ENCODE measurements around the gene GNPDA1. TPM values are rescaled to one million over a fixed set of nuclear protein-coding genes. Genes with fewer than 3 reads are reported as not detected.
"Not testable (repeated sequence)": the region's sequence is repeated elsewhere in the genome, so short reads cannot be mapped to it uniquely, and the experiment has no call there.

Gene GNPDA1
- total RNA-seq, 4 donors from 2014 or later, result 16.9 to 40.7 (median 30.6) TPM

GRCh38 chr5:142053426-142054151 is 40.8 kb upstream of the GNPDA1 start:
- intact Hi-C loops (cut with DNase I; ENCODE audit: low total_unique reads), result no loop called here
- no peak for TF ChIP-seq POLR2A (IDR thresholded peaks at IDR 0.05)
- no peak for TF ChIP-seq CTCF (IDR thresholded peaks at IDR 0.05)
- 24 to 32% methylated on average over 4 of the region's 4 CpGs for WGBS, 2 donors
- H3K4me3 ChIP-seq (ENCODE audit: low read depth, poor library complexity, severe bottlenecking), result no peak overlapping the region
- peak; percentile 64 to 65 for DNase-seq (ENCODE audit: low spot score in 2 of 2)

GRCh38 chr5:142052026-142052425 is 39.2 kb upstream of the GNPDA1 start:
- intact Hi-C loops (cut with DNase I; ENCODE audit: low total_unique reads); H3K4me3 ChIP-seq (ENCODE audit: low read depth, poor library complexity, severe bottlenecking); DNase-seq (ENCODE audit: low spot score in 2 of 2): not testable (repeated sequence)
- WGBS, 2 donors, result 78 to 97% methylated on average over 4 of the region's 4 CpGs

GRCh38 chr5:142048272-142048671 is 35.4 kb upstream of the GNPDA1 start:
- TF ChIP-seq CTCF (IDR thresholded peaks at IDR 0.05) (no peak), POLR2A (IDR thresholded peaks at IDR 0.05) (no peak)
- intact Hi-C loops (cut with DNase I; ENCODE audit: low total_unique reads), result no loop called here
- peak in 1 of 2 donors; percentile 20 for DNase-seq (ENCODE audit: low spot score in 2 of 2)
- WGBS, 2 donors, result 69 to 75% methylated on average over 7 of the region's 7 CpGs
- no peak overlapping the region for H3K4me3 ChIP-seq (ENCODE audit: low read depth, poor library complexity, severe bottlenecking)

GRCh38 chr5:142046191-142046590 is 33.4 kb upstream of the GNPDA1 start:
- peak; percentile 32 to 77 for DNase-seq (ENCODE audit: low spot score in 2 of 2)
- intact Hi-C loops (cut with DNase I; ENCODE audit: low total_unique reads), result no loop called here
- no peak overlapping the region for H3K4me3 ChIP-seq (ENCODE audit: low read depth, poor library complexity, severe bottlenecking)
- TF ChIP-seq POLR2A (IDR thresholded peaks at IDR 0.05) (no peak), CTCF (IDR thresholded peaks at IDR 0.05) (no peak)
- WGBS, 2 donors, result 83 to 85% methylated on average over 7 of the region's 7 CpGs

GRCh38 chr5:142040881-142041280 is 28.1 kb upstream of the GNPDA1 start:
- WGBS, 2 donors, result 88 to 91% methylated on average over 6 of the region's 6 CpGs
- peak in 1 of 2 donors; percentile 23 for DNase-seq (ENCODE audit: low spot score in 2 of 2)
- intact Hi-C loops (cut with DNase I; ENCODE audit: low total_unique reads); H3K4me3 ChIP-seq (ENCODE audit: low read depth, poor library complexity, severe bottlenecking): not testable (repeated sequence)

GRCh38 chr5:142040285-142040684 is 27.5 kb upstream of the GNPDA1 start:
- TF ChIP-seq CTCF (IDR thresholded peaks at IDR 0.05), result no peak
- TF ChIP-seq POLR2A (IDR thresholded peaks at IDR 0.05), result no peak
- H3K4me3 ChIP-seq (ENCODE audit: low read depth, poor library complexity, severe bottlenecking), result no peak overlapping the region
- DNase-seq (ENCODE audit: low spot score in 2 of 2), result no peak
- WGBS, 2 donors, result 92 to 98% methylated on average over 2 of the region's 2 CpGs
- intact Hi-C loops (cut with DNase I; ENCODE audit: low total_unique reads), result no loop called here

- TF ChIP-seq CTCF (IDR thresholded peaks at IDR 0.05), result no peak
- TF ChIP-seq POLR2A (IDR thresholded peaks at IDR 0.05), result no peak
- no peak overlapping the region for H3K4me3 ChIP-seq (ENCODE audit: low read depth, poor library complexity, severe bottlenecking)
- 92 to 98% methylated on average over 2 of the region's 2 CpGs for WGBS, 2 donors
- DNase-seq (ENCODE audit: low spot score in 2 of 2), result no peak
- intact Hi-C loops (cut with DNase I; ENCODE audit: low total_unique reads), result no loop called here
These were observed 25.9 kb upstream of the GNPDA1 start for GRCh38 chr5:142038735-142039134.

- H3K4me3 ChIP-seq (ENCODE audit: low read depth, poor library complexity, severe bottlenecking); DNase-seq (ENCODE audit: low spot score in 2 of 2); intact Hi-C loops (cut with DNase I; ENCODE audit: low total_unique reads): not testable (repeated sequence)
- 92 to 94% methylated on average over 3 of the region's 3 CpGs for WGBS, 2 donors
These were observed 24.8 kb upstream of the GNPDA1 start for GRCh38 chr5:142037599-142037998.
